ENCODE measurements around the gene HTRA3. TPM values are rescaled to one million over a fixed set of nuclear protein-coding genes. Genes with fewer than 3 reads are reported as not detected.

HTRA3 gene
- total and polyA plus RNA-seq, 4 experiments from 2014 or later, result not detected

DNA sequence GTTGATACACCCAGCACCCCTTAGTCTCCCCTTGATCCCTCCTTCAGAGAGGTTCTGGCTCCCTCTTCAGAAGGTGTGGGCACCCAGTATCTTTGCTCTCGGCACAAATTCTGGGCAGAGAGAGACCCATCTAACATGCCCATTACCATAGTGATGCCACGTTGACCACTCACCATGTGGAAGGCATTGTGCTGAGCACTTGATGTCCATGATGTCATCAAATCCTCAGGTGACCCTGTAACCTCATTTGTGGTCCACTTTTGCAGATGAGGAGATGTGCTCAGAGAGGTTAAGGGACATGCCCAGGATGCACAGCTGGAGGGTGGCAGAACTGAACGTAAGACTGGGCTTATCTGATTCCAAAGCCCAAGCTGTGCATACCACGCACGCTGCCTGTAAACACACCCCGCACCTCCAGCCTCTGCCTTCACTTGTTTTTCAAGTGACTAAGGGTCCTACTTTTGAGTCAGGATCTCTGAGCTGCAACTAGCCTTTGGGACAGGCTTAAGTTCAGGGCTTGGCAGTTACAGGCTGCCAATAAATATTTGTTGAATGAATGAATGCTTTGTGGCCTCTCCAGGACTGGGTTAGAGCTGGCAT lies 55.2 kb downstream of the HTRA3 start:
- no peak overlapping the region for H3K27ac ChIP-seq (ENCODE audit: low read depth, low read length)
- no peak overlapping the region for H3K4me3 ChIP-seq (ENCODE audit: low read length in 2 of 2)
- no peaks in the 10 kb centered on the region for H3K9me3 ChIP-seq (ENCODE audit: control insufficient read depth in 1 of 2, low read length in 2 of 2)
- no peaks in the 10 kb centered on the region for H3K4me1 ChIP-seq (ENCODE audit: insufficient read depth, low read length)
- Mint-ChIP-seq H3K4me1 (no peaks in the 10 kb centered on the region), H3K36me3 (no peaks in the 10 kb centered on the region), H3K27me3 (peaks cover 0 to 1% of the 10 kb centered on the region in 2 donors), H3K27ac (peak overlapping the region in 1 of 7 donors; percentile 49), H3K4me3 (no peak overlapping the region), H3K9me3 (peaks cover 0 to 2% (median 0%) of the 10 kb centered on the region in 8 donors)
- no peaks in the 10 kb centered on the region for H3K27me3 ChIP-seq (ENCODE audit: insufficient read depth, low read length)
- POLR2A ChIA-PET (ENCODE audit: partially characterized antibody), result no interaction called here
- intact Hi-C loops (cut with micrococcal nuclease), result no loop called here
- CTCF ChIA-PET (ENCODE audit: partially characterized antibody), result no interaction called here
- no peak for DNase-seq
- no peaks in the 10 kb centered on the region for H3K36me3 ChIP-seq (ENCODE audit: insufficient read depth, low read length)

DNA sequence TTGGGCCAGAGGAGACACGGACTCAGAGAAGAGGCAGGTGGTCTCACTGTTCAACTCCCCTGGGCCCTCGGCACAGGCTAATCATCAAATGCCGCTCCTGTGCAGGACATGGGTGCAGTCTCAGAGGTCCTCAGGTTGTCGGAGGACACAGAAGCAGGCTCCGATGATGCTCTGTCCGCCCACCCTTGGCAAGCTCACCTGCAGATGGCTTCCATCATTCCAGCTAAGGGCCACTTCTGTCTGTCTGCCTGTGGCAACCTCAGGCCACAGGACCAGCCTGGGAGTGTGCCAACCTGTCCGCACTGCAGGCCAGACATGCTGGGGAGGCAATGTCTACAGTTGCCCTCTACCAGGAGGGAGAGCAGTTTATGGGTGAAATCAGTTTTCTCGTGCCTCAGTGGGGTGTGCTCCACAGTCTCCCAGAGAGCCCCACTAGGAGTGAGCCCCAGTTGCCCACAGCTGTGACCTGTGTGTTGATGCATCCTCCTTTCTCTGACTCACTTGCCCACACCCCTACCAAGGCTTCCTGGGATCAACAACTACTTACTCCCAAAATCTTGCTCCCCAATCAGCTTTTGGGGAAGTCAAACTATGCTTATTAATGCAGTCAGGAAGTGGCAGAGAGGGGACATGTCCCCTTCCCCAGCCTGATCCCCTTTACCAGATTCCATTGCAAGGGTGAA lies 55.9 kb downstream of the HTRA3 start:
- H3K4me1 Mint-ChIP-seq, result no peaks in the 10 kb centered on the region
- Histone ChIP-seq H3K36me3 (ENCODE audit: insufficient read depth, low read length) (no peaks in the 10 kb centered on the region), H3K27me3 (ENCODE audit: insufficient read depth, low read length) (no peaks in the 10 kb centered on the region), H3K4me3 (ENCODE audit: low read length in 2 of 2) (no peak overlapping the region), H3K9me3 (ENCODE audit: control insufficient read depth in 1 of 2, low read length in 2 of 2) (no peaks in the 10 kb centered on the region), H3K27ac (ENCODE audit: low read depth, low read length) (no peak overlapping the region), H3K4me1 (ENCODE audit: insufficient read depth, low read length) (no peaks in the 10 kb centered on the region)
- ChIA-PET POLR2A (ENCODE audit: partially characterized antibody) (no interaction called here), CTCF (ENCODE audit: partially characterized antibody) (no interaction called here)
- intact Hi-C loops (cut with micrococcal nuclease), result no loop called here
- H3K4me3 Mint-ChIP-seq, result no peak overlapping the region
- peaks cover 0 to 1% of the 10 kb centered on the region in 2 donors for H3K27me3 Mint-ChIP-seq
- DNase-seq, result no peak
- no peaks in the 10 kb centered on the region for H3K36me3 Mint-ChIP-seq
- H3K27ac Mint-ChIP-seq, result no peak overlapping the region
- H3K9me3 Mint-ChIP-seq, result peaks cover 0 to 2% (median 0%) of the 10 kb centered on the region in 8 donors

DNA sequence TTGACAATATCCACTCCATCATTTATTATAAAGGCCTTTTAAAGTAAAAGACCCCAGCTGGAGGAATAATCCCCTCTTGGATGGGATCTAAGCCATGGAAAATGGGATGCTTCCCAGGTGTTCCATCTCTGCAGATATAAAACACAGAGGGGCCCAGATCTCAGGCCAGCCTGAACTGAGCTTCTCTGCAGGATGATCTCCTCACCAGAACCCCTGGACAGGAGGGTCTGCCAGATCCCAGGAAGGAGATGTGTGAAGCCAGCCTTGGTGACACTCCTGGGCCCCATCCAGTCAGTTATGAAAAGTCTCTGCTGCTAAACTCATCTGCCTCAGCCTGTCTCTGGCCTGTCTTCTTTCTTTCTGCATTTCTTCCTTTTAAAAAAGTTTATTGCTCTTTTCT lies 56.7 kb downstream of the HTRA3 start:
- Histone ChIP-seq H3K4me1 (ENCODE audit: insufficient read depth, low read length) (no peaks in the 10 kb centered on the region), H3K9me3 (ENCODE audit: control insufficient read depth in 1 of 2, low read length in 2 of 2) (no peaks in the 10 kb centered on the region), H3K27ac (ENCODE audit: low read depth, low read length) (no peak overlapping the region), H3K4me3 (ENCODE audit: low read length in 2 of 2) (no peak overlapping the region), H3K36me3 (ENCODE audit: insufficient read depth, low read length) (no peaks in the 10 kb centered on the region), H3K27me3 (ENCODE audit: insufficient read depth, low read length) (no peaks in the 10 kb centered on the region)
- no peaks in the 10 kb centered on the region for H3K36me3 Mint-ChIP-seq
- no peak overlapping the region for H3K4me3 Mint-ChIP-seq
- POLR2A ChIA-PET (ENCODE audit: partially characterized antibody), result no interaction called here
- no peak overlapping the region for H3K27ac Mint-ChIP-seq
- CTCF ChIA-PET (ENCODE audit: partially characterized antibody), result no interaction called here
- H3K27me3 Mint-ChIP-seq, result peaks cover 0 to 1% of the 10 kb centered on the region in 2 donors
- intact Hi-C loops (cut with micrococcal nuclease), result no loop called here
- peaks cover 0 to 2% (median 0%) of the 10 kb centered on the region in 8 donors for H3K9me3 Mint-ChIP-seq
- DNase-seq, result no peak
- H3K4me1 Mint-ChIP-seq, result no peaks in the 10 kb centered on the region

DNA sequence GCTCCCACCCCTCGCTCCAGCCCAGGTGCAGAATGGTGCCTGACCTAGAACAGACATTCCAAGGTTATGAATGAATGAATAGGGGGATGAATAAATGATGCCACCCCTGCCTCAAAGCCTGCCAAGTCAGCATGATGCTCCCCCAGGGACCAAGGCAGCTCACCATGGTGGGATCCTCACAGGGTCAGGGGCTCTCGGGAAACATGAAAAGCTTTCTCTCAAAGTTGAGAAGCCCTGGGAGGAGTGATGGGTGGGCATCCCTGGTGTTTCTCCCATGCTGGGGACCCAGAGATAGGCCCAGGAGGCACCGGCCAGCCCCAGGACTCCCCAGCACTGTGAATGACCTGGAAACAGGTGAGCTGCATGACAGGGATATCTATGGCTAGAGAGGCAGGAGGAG lies 58.9 kb downstream of the HTRA3 start:
- no peaks in the 10 kb centered on the region for H3K36me3 ChIP-seq (ENCODE audit: insufficient read depth, low read length)
- intact Hi-C loops (cut with micrococcal nuclease), result no loop called here
- H3K9me3 ChIP-seq (ENCODE audit: control insufficient read depth in 1 of 2, low read length in 2 of 2), result no peaks in the 10 kb centered on the region
- no peaks in the 10 kb centered on the region for H3K27me3 Mint-ChIP-seq
- H3K4me3 ChIP-seq (ENCODE audit: low read length in 2 of 2), result no peak overlapping the region
- H3K4me1 ChIP-seq (ENCODE audit: insufficient read depth, low read length), result no peaks in the 10 kb centered on the region
- no peak overlapping the region for H3K27ac ChIP-seq (ENCODE audit: low read depth, low read length)
- H3K4me3 Mint-ChIP-seq, result no peak overlapping the region
- H3K36me3 Mint-ChIP-seq, result no peaks in the 10 kb centered on the region
- CTCF ChIA-PET (ENCODE audit: partially characterized antibody), result no interaction called here
- POLR2A ChIA-PET (ENCODE audit: partially characterized antibody), result no interaction called here
- no peak overlapping the region for H3K27ac Mint-ChIP-seq
- no peaks in the 10 kb centered on the region for H3K27me3 ChIP-seq (ENCODE audit: insufficient read depth, low read length)
- peaks cover 0 to 11% (median 4%) of the 10 kb centered on the region in 8 donors for H3K9me3 Mint-ChIP-seq
- no peak for DNase-seq
- no peaks in the 10 kb centered on the region for H3K4me1 Mint-ChIP-seq

DNA sequence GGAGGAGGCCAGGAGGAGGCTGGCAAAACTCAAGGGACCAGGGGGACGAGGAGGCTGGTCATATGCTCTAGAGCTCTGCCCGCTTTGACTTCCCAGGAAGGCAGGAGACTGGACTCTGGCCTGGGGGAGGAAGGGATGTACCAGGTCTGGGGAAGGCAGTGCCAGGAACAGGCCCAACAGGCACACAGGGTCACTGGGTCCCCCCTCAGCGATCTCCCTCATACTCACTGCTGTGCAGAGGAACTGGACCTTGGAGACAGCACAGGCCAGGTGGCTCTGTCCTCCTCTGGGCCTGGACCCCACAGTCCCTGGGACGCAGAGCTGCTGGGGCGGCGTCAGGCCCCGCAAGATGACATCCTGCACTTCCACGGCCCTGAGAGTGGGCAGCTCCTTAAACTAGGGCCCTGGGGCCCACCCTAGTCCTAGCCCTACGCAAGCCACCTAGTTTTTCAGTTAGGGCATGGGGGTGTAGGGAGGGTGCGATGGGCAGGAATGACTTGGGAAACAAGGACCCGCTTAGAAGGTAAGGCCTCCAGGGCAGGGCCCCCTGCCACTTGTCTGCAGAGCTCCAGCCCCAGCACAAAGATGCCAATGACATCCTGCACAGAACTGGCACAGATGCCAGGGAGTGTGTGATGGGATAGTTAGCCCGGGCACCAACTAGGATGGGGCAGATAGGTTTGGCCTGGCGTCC lies 59.5 kb downstream of the HTRA3 start:
- intact Hi-C loops (cut with micrococcal nuclease), result no loop called here
- no peak overlapping the region for H3K27ac ChIP-seq (ENCODE audit: low read depth, low read length)

DNA sequence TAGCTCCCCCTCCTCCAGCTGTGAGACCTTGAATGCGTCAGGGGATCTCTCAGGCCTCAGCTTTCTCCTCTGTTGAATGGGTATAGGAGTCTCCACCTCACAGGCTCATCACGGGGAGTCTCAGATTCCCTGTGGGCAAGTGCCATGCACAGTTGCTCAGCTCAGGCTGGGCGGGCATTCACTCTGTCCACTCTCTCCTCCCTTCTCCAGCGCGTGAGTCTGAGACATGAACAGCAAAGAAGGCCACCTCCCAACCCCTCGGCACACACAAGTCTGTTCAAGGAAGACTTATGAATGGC lies 60.0 kb downstream of the HTRA3 start:
- peaks cover 0 to 10% (median 5%) of the 10 kb centered on the region in 8 donors for H3K9me3 Mint-ChIP-seq
- no peak overlapping the region for H3K27ac ChIP-seq (ENCODE audit: low read depth, low read length)
- no peaks in the 10 kb centered on the region for H3K27me3 ChIP-seq (ENCODE audit: insufficient read depth, low read length)
- no peaks in the 10 kb centered on the region for H3K9me3 ChIP-seq (ENCODE audit: control insufficient read depth in 1 of 2, low read length in 2 of 2)
- intact Hi-C loops (cut with micrococcal nuclease), result no loop called here
- H3K36me3 ChIP-seq (ENCODE audit: insufficient read depth, low read length), result no peaks in the 10 kb centered on the region
- H3K4me3 Mint-ChIP-seq, result no peak overlapping the region
- no peak for DNase-seq
- no peak overlapping the region for H3K27ac Mint-ChIP-seq
- no peak overlapping the region for H3K4me3 ChIP-seq (ENCODE audit: low read length in 2 of 2)
- ChIA-PET CTCF (ENCODE audit: partially characterized antibody) (no interaction called here), POLR2A (ENCODE audit: partially characterized antibody) (no interaction called here)
- H3K36me3 Mint-ChIP-seq, result no peaks in the 10 kb centered on the region
- no peaks in the 10 kb centered on the region for H3K4me1 Mint-ChIP-seq
- no peaks in the 10 kb centered on the region for H3K27me3 Mint-ChIP-seq
- H3K4me1 ChIP-seq (ENCODE audit: insufficient read depth, low read length), result no peaks in the 10 kb centered on the region

More for the DNA sequence above, 59.5 kb downstream of the HTRA3 start:
- peaks cover 0 to 10% (median 5%) of the 10 kb centered on the region in 8 donors for H3K9me3 Mint-ChIP-seq
- no peaks in the 10 kb centered on the region for H3K36me3 ChIP-seq (ENCODE audit: insufficient read depth, low read length)
- no peaks in the 10 kb centered on the region for H3K36me3 Mint-ChIP-seq
- ChIA-PET POLR2A (ENCODE audit: partially characterized antibody) (no interaction called here), CTCF (ENCODE audit: partially characterized antibody) (no interaction called here)
- no peak overlapping the region for H3K4me3 ChIP-seq (ENCODE audit: low read length in 2 of 2)
- no peak overlapping the region for H3K27ac Mint-ChIP-seq
- H3K9me3 ChIP-seq (ENCODE audit: control insufficient read depth in 1 of 2, low read length in 2 of 2), result no peaks in the 10 kb centered on the region
- no peak for DNase-seq
- H3K4me3 Mint-ChIP-seq, result no peak overlapping the region
- H3K4me1 ChIP-seq (ENCODE audit: insufficient read depth, low read length), result no peaks in the 10 kb centered on the region
- no peaks in the 10 kb centered on the region for H3K4me1 Mint-ChIP-seq
- no peaks in the 10 kb centered on the region for H3K27me3 Mint-ChIP-seq
- H3K27me3 ChIP-seq (ENCODE audit: insufficient read depth, low read length), result no peaks in the 10 kb centered on the region

DNA sequence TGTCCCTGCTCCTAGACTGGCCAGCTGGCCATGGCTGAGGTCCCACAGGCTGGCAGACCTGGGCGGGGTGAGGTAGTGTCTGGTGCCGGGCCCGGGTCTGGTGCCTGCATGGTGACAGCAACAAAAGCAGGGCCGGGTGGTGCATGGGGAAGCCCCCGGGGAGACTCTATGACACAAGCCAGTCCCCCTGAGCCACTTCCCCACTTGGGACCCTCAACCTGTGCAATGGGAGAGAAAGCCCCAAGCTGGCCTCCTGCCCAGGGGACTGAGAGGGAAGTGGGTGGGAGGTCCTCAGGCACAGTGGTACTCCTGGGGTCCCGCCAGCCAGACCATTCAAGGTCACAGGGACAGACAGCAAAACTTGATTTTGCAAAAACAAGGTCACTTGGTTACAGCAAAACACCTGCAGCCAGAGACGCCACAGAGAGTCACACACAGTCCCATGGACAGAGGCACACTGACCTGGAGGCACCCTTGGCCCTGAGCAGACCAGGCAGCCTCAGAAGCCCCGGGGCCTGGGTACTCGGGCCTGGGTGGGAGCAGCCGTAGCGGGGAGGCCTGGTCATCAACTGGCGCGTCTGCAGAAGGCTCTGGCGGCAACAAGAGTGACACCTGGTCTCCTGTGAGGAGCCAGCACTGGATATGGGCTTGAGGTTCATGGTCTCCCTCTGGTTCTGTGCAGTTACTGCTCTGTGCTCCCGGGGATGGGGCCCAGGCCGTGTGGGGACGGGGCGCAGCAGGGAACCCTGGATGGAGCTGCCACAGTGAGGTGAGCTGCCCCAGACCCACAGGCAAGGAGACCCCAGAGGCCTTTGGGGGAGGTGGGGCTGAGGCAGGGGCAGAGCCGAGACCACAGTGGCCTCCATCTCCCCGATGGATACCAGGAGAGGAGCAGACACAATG lies 60.6 kb downstream of the HTRA3 start:
- ChIA-PET POLR2A (ENCODE audit: partially characterized antibody) (no interaction called here), CTCF (ENCODE audit: partially characterized antibody) (no interaction called here)
- DNase-seq, result no peak
- H3K27ac Mint-ChIP-seq, result no peak overlapping the region
- Histone ChIP-seq H3K36me3 (ENCODE audit: insufficient read depth, low read length) (no peaks in the 10 kb centered on the region), H3K9me3 (ENCODE audit: control insufficient read depth in 1 of 2, low read length in 2 of 2) (no peaks in the 10 kb centered on the region), H3K4me1 (ENCODE audit: insufficient read depth, low read length) (no peaks in the 10 kb centered on the region), H3K27ac (ENCODE audit: low read depth, low read length) (no peak overlapping the region), H3K4me3 (ENCODE audit: low read length in 2 of 2) (no peak overlapping the region), H3K27me3 (ENCODE audit: insufficient read depth, low read length) (no peaks in the 10 kb centered on the region)
- H3K4me3 Mint-ChIP-seq, result no peak overlapping the region
- H3K36me3 Mint-ChIP-seq, result no peaks in the 10 kb centered on the region
- H3K27me3 Mint-ChIP-seq, result no peaks in the 10 kb centered on the region
- H3K4me1 Mint-ChIP-seq, result no peaks in the 10 kb centered on the region
- peaks cover 0 to 11% (median 6%) of the 10 kb centered on the region in 8 donors for H3K9me3 Mint-ChIP-seq
- intact Hi-C loops (cut with micrococcal nuclease), result no loop called here
